Measurements from ENCODE around the gene SDR42E2.
"Not testable (repeated sequence)": the region's sequence is repeated elsewhere in the genome, so short reads cannot be mapped to it uniquely, and the experiment has no call there.

SDR42E2 gene

DNA sequence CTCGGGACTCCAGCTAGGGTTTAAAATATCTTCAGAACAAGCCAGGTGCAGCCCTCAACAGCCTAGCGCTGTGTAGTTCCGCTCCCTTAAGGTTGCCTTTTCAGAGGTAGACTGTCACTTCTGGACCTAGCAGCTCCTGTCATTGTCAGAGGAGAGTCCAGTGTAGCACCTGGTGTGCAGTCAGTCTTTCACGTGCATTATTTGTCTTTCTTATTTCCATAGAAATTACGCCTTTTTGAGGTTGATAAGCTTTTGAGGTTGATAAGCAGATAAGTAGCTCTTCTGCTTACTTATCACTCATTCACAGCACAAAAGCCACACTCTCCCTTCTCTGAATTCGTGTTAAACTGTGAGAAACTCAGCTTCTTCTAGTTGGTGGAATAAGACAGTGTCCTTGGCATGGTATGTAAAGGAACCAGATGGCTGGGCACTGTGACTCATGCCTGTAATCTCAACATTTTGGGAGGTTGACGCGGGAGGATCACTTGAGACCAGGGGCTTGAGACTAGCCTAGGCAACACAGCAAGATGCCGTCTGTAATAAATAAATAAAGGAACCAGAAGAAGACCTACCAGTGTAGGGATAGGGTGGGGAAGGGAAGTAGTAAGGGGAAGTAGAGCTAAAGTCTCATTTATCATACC, 54.0 kb downstream of the SDR42E2 start:
- no peak for DNase-seq

DNA sequence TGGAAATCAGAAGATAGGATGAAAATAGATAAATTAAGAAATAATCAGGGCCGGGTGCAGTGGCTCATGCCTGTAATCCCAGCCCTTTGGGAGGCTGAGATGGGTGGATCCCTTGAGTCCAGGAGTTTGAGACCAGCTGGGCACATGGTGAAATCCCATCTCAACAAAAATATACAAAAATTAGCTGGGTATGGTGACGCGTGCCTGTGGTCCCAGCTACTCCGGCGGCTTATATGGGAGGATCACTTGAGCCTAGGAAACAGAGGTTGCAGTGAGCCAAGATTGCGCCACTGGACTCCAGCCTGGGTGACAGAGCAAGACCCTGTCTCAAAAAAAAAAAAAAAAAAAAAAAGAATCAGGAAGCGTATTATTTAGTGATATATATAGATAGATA, 54.5 kb downstream of the SDR42E2 start:
- not testable (repeated sequence) for DNase-seq

DNA sequence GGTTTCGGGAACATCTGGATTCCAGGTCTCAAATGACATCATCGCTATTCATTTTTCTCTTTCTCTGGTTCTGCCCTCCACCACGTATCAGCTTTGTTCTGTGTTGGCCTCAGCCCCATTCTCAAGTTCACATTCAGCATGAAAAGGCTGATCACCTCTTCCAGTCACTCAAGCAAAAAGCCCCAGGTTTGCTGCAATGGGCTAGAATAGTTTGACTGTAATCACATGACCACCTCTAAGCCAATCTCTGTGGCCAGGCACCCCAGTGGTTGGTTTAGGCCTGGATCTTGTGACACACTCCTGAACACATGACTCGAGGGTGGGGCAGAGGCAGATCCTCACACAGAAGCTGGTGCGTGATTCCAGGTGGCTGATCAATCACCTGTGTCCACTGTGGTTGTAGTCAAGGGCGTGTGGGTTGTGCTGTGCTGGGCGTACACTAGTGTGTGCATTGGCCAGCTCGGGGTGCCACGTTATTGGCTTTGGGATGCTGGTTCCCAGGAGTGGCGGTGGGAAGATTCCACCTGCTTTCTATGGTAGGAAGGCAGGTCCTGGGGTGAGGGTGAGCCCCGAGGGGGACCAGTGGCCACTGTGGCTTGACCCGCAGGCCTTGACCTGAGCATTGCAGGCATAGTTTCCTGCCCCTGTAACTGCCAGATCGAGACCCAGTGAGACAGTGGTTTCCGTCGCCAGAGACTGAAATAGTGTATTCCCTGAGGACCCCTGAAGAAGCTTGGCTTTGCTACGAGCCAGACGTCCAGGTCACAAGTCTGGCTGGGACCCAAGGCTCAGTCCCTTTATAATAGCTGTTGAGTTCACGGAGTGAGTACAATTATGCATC, 55.8 kb downstream of the SDR42E2 start:
- DNase-seq, result no peak

DNA sequence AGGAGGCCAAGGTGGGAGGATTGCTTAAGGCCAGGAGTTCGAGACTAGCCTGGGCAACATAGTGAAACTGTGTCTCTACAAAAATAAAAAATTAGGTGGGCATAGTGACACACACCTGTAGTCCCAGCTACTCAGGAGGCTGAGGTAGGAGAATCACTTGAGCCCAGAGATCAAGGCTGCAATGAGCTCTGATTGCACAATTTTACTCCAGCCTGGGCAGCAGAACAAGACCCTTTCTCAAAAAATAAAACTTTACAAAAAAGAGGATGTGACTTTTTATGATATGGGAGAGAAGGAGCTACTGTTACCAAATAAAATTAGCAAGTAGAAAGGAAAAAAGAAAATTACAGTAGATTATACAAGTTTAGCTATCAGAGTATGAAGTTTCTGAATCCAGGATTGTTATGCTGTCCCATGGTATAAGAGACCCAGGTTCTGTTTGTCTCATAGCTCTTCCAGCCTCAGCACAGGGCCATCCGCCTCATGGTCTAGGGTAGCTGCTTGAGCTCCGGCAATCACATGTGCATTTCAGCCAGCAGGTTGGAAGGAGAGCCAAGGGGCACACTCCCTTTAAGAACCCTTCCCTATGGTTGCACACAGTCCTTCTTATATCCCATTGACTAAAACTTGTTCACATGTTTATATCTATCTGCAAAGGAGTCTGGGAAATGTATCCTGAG, 57.2 kb downstream of the SDR42E2 start:
- DNase-seq, result no peak

DNA sequence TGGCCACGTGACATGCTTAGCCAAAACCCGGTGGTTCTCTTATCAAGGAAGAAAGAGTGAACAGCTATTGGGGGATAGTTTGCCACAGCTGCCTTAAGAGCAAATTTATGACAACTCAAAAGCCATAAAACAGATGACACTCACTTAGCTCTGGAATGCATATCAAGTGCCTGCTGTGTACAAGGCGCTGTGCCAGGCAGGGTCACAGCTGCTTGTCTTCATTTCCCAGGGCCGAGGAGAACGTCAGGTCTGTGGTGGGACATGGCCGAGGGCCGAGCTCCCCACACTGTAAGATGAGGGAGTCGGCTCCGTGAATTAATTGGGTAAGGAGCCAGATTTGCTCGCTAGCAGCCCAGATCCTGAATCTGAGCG, 57.7 kb downstream of the SDR42E2 start:
- no peak for DNase-seq

DNA sequence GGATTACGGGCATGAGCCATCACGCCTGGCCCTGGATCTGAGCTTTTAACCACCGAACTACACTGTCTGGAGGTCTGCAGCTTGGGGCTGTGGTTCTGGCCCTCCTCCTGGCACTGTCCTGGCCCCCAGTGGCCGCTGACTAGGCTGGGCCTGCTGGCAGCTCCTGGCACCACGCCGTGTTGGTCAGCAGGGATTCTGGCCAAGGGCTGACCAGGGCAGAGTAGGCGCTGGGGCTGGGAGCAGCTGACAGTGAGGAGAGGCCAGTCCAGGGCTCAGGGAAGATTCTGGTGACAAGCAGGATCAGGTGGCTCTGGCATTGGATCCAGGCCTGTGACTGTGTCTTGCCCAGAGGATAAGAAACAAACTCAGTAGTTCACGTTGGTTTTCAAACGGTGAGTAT, 58.4 kb downstream of the SDR42E2 start:
- no peak for DNase-seq

DNA sequence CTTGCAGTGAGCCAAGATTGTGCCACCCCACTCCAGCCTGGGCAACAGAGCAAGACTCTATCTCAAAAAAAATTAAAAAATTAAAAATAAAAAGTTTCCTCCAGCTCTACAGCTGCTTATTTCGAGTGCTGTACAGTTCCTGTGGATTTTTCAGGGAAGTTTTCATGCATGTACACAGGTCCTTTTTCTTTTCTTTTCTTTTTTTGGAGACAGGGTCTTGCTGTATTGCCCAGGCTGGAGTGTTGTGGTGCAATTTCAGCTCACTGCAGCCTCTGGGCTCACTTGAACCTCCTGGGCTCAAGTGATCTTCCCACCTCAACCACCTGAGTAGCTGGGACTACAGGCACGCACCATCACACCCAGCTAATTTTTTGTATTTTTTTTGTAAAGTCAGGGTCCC, 59.7 kb downstream of the SDR42E2 start:
- no peak for DNase-seq

DNA sequence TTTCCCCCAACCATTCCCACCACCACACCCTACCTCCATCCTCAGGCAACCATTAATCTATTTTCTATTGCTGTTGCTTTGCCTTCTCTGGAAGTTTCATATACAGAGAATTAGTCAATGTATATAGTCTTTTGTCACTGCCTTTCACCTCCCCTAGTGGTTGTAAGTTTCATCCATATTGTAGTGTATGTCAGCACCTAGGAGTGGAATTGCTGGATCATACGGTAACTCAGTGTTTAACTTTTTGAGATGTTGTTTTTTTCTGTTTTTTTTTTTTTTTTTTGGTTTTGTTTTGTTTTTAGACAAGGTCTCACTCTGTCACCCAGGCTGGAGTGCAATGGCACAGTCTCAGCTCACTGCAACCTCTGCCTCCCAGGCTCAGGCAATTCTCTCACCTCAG, 60.7 kb downstream of the SDR42E2 start:
- no peak for DNase-seq

DNA sequence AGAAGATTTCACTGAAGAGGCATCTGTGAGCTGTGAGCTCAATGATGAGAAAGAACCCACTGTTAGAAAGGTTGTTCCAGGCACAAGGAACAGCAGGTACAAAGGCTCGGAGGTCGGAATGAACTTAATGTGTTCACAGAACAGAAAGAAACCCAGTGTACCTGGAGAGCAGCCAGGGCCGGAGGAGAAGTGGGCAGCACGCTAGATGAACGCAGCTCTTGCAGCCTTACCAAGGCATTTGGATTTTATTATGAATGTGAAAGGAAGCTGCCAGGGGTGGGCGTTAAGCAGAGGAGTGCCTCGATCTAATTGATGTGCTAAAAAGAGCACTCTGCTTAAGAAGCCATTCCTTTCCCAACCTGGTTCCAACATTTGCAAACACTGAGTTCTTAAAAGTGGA, 62.8 kb downstream of the SDR42E2 start:
- DNase-seq, result no peak

DNA sequence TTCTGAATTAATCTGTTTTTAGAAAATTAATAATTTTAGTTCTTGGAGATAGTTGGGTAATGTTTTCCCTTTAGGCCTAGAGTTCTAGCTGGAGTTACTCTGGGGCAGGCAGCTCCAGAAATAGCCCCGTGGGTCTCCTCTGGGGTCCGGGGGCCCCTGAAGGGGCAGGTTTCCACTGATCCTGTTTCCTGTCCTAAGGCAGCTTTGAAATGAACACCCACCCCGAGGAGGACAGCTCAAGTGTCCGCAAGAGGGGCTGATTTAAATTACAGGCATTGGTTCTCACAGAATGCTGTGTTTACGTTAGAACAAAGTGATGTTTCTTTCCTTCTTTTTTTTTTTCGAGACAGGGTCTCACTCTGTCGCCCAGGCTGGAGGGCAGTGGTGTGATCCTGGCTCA, 67.6 kb downstream of the SDR42E2 start:
- no peak for DNase-seq

DNA sequence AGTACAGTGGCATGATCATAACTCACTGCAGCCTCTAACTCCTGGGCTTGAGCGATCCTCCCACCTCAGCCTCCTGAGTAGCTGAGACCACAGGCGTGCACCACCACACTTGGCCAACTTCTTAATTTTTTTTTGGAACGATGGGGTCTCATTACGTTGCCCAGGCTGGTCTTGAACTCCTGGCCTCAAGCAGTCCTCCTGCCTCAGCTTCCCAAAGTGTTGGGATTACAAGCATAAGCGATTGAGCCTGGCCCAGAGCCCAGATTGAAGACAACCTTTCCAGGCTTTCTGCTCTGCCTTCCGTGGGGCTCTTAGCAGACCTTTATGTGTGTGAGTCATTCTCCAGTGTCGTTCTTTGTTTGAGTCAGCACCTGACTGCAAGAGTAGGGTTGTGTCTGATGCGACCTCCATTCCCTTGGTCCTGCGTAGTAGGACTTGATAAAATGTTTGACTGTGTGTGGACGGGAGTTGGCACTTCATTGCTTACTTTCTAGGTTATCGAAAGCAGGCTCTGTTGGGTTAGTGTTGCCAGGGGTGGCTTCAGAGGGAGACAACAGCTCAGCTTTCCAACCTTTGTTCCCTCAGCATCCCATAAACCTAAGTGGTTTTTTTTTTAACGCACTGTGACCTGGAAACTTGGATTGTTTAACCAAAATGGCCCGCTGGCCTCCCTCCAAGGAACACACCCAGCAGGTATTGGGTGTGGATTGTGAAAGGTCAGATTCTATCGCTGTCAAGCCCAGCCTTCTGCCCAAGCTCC, 70.2 kb downstream of the SDR42E2 start:
- DNase-seq, result no peak

DNA sequence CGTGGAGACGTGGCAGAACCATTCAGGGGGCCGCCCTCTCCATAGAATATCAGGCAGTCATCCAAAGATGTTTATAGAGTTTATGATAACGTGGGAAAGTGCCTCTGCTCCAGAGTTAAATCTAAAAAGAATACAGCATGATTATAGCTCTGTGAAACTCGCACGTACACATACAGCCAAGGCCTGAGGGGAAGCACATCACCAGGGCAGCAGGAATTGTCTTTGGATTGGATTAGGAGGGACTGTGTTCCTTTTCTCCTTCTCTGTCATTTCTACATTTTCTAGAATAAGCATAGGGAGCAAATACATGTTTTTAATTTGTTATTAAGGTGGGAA, 70.7 kb downstream of the SDR42E2 start:
- DNase-seq, result no peak

DNA sequence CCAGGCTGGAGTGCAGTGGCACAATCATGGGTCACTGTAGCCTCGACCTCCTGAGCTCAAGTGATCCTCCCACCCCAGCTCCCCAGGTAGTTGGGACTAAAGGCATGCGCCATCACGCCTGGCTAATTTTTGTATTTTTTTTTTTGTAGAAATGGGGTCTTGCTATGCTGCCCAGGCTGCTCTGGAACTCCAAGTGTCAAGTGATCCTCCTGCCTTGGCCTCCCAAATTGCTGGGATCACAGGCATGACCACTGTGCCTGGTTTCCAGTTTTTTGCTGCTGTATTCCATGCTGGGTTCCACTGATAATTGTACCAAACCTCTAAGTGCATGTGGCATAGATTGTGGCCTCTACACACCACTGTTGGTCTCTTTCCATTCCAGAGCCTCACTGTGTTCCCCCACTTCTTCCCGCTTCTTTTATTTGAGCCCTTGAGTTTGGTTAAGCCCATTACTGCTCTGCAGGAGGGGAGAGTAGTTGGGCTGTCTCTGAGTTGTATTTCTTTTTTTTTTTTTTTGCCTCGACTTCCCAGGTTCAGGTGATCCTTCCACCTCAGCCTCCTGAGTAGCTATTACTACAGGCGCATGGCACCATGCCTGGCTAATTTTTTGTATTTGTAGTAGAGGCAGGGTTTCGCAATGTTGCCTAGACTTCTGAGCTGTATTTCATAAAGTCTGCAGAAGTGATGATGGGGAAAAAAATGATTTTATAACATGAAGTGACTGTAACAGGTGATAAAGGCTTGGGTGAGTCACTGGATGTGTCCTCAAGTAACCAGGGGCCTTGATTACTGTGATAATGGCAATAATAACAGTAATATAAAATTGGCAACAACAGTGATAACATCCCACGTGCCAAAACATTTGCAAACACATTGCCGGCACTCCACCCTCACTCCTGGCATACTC, 73.8 kb downstream of the SDR42E2 start:
- DNase-seq, result no peak

DNA sequence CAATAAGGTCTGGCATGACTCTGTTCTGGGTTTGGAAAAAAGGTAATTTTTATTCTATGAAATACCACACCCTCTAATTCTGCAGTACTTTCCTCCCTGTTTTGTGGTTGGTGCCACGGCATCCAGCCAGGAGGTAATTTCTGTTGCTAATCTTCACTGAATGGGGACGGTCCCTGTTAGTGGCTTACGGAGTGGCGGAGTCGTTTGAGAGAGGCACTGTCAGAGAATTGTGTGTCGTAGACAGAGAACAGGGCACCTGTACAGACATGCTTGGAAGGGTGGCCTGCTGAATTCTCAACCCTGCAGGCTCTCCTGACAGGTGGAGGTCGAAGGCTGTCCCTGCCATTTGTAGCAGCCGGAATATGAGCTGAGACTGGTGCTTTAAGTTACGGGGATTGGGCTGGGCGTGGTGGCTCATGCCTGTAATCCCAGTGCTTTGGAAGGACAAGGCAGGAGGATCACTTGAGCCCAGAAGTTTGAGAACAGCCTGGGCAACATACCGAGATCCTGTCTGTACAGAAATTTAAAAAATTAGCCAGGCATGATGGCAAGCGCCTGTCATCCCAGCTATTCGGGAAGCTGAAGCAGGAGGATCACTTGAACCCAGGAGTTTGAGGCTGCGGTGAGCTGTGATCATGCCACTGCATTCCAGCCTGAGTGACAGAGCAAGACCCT, 77.0 kb downstream of the SDR42E2 start:
- DNase-seq, result no peak

DNA sequence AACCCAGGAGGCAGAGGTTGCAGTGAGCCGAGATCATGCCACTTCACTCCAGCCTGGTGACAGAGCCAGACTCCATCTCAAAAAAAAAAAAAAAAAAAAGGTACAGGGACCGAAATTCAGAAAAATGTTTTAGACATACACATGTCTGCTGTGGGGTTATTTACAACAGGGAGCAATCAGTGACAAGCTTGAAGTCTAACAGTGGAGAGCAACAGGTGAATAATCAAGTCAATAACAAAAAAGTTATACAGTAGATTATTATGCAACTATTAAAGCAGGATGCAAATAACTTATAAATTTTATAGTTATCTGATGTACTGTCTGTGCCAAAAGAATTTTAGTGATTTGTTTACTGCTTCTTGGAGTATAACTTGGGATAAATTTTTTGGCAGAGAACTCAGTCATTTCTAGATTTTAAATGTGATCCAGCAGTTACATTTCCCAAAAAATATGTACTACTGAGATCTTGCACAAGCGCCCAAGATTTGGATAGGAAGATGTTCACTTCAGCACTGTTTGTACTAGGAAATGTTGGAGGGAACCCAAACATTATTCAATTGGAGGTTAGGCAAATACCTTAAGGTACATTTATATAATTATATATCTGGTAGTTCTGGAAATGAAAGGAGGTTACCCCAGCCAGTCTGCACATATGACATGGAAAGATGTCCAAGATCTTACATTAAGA, 77.9 kb downstream of the SDR42E2 start:
- DNase-seq, result no peak

Data from CD4-positive, alpha-beta T cell treated with Interleukin-4 for 4 hours (primary cell).